Renal pelvis (tissue), 4 donors: ENCODE data around the gene TTLL11. TPM values are rescaled to one million over a fixed set of nuclear protein-coding genes. Genes with fewer than 3 reads are reported as not detected.
A peak's percentile ranks its signal among the peaks of the same experiment; 100 is the strongest.
"Not testable (repeated sequence)": the region's sequence is repeated elsewhere in the genome, so short reads cannot be mapped to it uniquely, and the experiment has no call there.

Source experiments
- DNase-seq: peaks from one replicate; pipeline ENCODE4 v3.0.0-alpha.2; 2013
- polyA plus RNA-seq, 3 donors: library from polyadenylated mRNA; unstranded; fragments of 120-200 nt; gene quantifications; one replicate each; pipeline ENCODE4 v1.2.1, GENCODE V29; 2013; ENCODE audit not compliant: insufficient read length in 3 of 3

Gene TTLL11
- polyA plus RNA-seq, 3 donors, result 6.2 to 8.9 (median 8.5) TPM

DNA sequence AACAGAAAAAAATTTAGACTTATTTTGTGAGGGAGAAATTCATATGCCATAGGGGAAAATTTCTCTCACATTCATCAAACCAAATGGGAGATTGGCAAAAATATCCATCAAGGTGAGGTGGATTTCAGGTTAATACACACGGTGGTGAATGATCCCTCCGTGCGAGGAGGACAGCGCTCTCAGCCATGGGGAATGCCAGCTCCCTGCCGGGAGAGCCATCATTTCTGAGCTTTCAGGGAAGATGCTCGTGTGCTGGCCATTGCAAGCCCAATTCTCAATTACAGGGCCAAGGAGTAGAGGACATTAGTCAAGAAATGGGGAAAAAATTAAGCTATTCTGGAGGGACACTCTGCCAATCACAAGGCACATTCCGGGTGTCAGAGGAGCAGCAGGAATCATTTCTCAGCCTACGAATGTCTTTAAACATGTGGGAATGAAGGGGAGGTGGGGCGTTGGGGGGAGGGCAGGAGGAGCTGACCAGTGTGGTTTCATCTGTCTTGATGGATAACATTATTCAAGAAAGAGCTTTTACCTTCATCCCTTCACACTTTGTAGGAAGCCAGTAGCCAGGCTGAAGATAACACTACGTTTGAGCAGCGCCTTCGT lies 276.2 kb downstream of the TTLL11 start:
- DNase-seq, result no peak

DNA sequence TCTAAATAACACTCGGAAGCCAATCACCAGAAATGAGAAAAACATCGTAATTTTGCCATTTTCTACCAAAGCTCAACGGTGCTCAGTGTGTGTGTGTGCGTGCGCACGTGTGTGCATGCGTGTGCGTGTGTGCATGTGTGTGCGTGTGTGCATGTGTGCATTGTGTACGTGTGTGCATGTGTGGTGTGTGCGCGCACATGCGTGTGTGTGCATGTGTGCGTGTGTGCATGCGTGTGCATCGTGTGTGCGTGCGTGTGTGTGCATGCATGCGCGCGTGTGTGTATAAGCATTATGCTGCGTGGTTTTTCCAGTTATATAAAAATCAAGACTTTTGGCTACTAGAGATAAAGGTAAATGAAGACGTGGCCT lies 276.7 kb downstream of the TTLL11 start:
- DNase-seq, result no peak

- DNase-seq, result no peak
Observed at GRCh38 chr9:121815546-121816448, 277.3 kb downstream of the TTLL11 start.

DNA sequence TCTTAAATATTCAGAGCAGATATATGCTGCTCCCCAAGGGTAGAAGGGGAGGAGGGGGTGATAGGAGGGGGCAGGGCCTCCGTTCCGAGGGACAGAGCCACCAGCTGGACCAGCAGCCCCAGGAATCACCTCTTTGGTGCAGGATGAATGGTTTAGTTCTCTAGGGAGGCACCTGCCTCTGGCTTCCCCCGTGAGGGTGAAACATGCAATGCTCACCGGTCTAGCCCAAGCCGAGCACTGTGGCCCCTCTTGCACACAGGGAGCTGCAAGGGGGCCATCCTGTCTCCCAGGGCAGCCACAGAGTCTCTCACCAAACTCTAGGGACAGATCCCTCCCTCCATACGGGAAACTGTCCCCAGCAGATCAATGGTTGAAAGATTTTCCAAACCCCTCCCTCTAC lies 278.0 kb downstream of the TTLL11 start:
- no peak for DNase-seq

DNA sequence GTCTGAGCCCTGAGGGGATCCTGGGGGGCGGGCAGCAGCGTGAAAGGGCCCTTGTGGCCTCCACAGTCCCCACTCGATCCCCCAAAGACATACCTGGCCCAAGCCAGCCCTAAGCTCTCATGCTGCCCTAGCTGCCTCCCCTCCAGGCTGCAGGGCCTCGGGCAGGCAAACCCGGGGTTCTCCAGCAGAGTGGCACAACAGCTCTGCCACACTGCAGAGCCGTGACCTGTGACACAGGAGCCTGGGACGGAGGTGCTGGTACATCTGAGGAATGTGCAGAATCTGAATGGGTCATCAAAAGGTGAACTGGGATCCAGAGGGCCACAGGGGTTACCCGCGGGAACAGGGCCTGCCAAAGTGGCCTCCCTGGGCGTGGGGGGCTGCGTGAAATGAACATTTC lies 278.5 kb downstream of the TTLL11 start:
- no peak for DNase-seq

- DNase-seq, result no peak
Observed at GRCh38 chr9:121813519-121814210, 279.4 kb downstream of the TTLL11 start.

GRCh38 chr9:121812159-121812735 lies 280.9 kb downstream of the TTLL11 start:
- DNase-seq, result no peak

- DNase-seq, result no peak
Observed at GRCh38 chr9:121811751-121812150, 281.4 kb downstream of the TTLL11 start.

DNA sequence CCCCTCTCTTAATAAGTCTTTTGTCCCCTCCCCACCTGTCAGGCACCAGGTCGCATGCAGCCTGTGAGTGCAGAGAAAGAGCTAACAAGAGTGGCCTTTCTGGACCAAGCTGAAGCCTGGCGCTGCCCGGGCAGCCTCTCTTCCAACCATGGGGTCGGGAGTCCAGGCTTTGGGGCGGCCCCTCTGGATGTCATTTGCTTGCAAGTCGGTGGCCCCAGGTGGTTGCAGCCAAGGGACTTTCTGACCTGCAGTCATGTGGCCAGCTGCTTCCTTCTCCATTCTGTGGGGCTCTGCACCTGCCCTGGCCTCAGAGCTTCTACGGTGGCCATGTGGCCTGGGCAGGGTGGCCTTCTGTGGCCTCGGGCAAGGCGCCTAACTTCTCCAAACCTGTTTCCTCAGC lies 282.0 kb downstream of the TTLL11 start:
- no peak for DNase-seq

- no peak for DNase-seq
Observed at GRCh38 chr9:121810489-121810888, 282.6 kb downstream of the TTLL11 start.

- no peak for DNase-seq
Observed at GRCh38 chr9:121809356-121810050, 283.6 kb downstream of the TTLL11 start.

DNA sequence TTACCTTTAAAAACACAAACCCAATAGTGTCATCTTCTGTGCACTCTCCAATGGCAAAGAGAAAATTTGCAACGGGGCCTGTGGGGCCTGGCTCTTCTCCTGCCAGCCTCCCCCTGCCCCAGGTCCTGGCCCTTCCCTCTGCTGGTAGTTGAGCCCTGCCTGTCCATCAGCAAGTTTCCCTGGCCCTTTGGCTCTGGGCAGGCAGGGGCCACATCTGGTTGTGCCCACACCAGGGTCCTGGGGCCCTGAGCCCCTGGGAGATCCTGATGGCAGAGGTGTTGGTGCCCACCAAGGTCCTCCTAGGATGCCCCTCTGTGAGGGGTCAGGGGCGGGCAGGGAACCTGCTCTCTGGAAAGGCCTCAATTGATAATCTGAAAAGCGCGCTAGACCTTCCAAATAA lies 284.3 kb downstream of the TTLL11 start:
- DNase-seq, result no peak

DNA sequence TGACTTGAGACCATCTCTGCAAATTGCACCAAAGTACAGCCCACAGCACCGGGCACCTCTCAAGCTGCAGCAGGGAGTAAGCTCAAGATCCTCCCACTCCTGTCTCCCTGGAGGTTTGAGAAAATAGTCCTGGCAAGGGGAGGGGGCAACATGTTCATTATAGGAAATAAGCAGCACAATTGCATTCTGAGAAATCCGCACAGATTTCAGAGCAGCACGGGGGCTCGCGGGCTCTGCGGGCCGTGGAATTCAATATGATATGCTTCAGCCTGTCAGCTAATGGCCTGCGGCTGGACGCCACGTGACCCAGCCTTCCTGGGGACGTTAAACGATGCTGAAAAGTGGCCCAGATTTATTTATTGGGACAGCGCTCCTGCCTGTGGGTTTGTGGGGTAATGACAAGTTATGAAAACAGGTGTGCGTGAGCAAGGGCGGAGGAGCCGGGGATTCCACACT lies 285.3 kb downstream of the TTLL11 start:
- peak; percentile 42 for DNase-seq

GRCh38 chr9:121807069-121807822 lies 285.9 kb downstream of the TTLL11 start:
- DNase-seq, result no peak

- DNase-seq, result no peak
Observed at GRCh38 chr9:121802753-121803152, 290.4 kb downstream of the TTLL11 start.

- DNase-seq, result no peak
Observed at GRCh38 chr9:121801579-121801978, 291.5 kb downstream of the TTLL11 start.

DNA sequence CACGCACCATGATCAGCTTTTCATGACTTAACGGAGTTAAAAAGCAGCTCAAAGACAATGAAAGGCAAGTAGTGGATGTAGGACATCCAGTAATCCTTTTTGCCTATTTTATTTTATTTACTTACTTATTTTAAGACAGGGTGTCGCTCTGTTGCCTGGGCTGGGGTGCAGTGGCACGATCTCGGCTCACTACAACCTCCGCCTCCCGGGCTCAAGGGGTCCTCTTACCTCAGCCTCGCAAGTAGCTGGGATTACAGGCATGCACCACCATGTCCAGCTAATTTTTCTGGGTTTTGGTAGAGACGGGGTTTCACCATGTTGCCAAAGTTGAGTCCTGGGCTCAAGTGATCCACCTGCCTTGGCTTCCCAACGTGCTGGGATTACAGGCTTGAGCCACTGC lies 292.7 kb downstream of the TTLL11 start:
- DNase-seq, result no peak

GRCh38 chr9:121798941-121799340 lies 294.2 kb downstream of the TTLL11 start:
- DNase-seq, result no peak

DNA sequence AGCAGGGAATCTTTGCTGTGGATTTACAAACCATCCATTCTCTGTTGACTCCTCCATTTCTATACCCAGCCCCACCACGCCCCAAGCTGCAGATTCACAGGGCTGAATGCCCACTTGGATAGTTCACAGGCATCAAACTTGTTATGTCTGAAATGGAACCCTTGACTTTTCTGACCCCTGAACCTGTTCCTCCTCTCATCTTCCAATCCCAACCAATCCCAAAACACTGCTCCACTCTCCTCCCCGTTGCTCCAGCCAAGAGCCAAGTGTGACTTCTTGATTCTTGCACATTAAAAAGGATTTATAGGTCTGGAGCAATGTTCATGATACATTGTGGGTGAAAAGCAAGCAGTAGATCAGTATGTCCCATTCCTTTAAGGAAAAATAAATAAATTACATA lies 296.0 kb downstream of the TTLL11 start:
- peak; percentile 75 for DNase-seq

- not testable (repeated sequence) for DNase-seq
Observed at GRCh38 chr9:121794334-121794733, 298.8 kb downstream of the TTLL11 start.

- DNase-seq, result not testable (repeated sequence)
Observed at GRCh38 chr9:121792476-121792875, 300.6 kb downstream of the TTLL11 start.
